Heart left ventricle (tissue), 13 donors: Measurements from ENCODE around the gene TOGARAM2.

Source experiments
- CTCF ChIP-seq, 12 donors: fragments of 200-600 bp; sonication (generic) in 4 of 12; IDR thresholded peaks; one replicate each; pipeline versions ENCODE4 v1.5.0 to v1.8.0; 2018 to 2022; ENCODE audit warnings: antibody characterized with exemption in 12 of 12, mild to moderate bottlenecking in 5 of 12
- POLR2A ChIP-seq, 2 donors: fragments of 450-650 bp; IDR thresholded peaks; one replicate each; pipeline ENCODE4 v1.6.1; 2017; ENCODE audit warnings: antibody characterized with exemption in 2 of 2, mild to moderate bottlenecking in 2 of 2, moderate library complexity in 2 of 2
- donor health status: ischemic (EF 13 %, LVEDD 7.1; RV severe dilation, severe dysfunction).
- donor health status: DM: no; HTN: yes; CAD: no.
- donor health status: DM: no; HTN: no; CAD: no.
- donor health status: ischemic (EF 25% LVEDD 6.9; RV normal size, moderate dysfunction).
- donor health status: ischemic (EF 25% LVEDD 5.7; RV mildly dilated, moderate dysfunction).
- donor health status: ischemic (EF 35%, LVEDD 5.7; RV mildly dilated, moderate dysfunction).
- donor health status: nonischemic (EF 11% LVEDD 7.7; RV severe dilation, severe dysfunction).
- donor health status: DM: yes; HTN: yes; CAD: no.
- donor health status: PGD.
- donor health status: ischemic (EF 29% LVEDD 5.4; RV normal size, mild dysfunction).
- donor health status: nonischemic (EF 23%, LVEDD 6.1; RV moderate dilation, normal function).

- no peak for TF ChIP-seq POLR2A (IDR thresholded peaks at IDR 0.05)
- no peak for TF ChIP-seq CTCF (IDR thresholded peaks at IDR 0.05)
Observed at GRCh38 chr2:29044459-29044858, 63.4 kb downstream of the TOGARAM2 start.
